B cell (primary cell): Measurements from ENCODE around the gene FRMPD4.

Experiments
- EZH2 ChIP-seq: IDR thresholded peaks from 2 replicates; pipeline ENCODE4 v1.6.1; 2012; ENCODE audit warnings: borderline replicate concordance, low read depth, mild to moderate bottlenecking, moderate library complexity, low read length; ENCODE audit not compliant: insufficient read depth, poor library complexity, severe bottlenecking
- TF ChIP-seq, protein P1 (sequence below): fragments of 200-600 bp; IDR thresholded peaks from one replicate; pipeline ENCODE4 v1.8.0; 2022; ENCODE audit warnings: antibody characterized with exemption, mild to moderate bottlenecking

GRCh38 chrX:12721042-12721441 is 582.8 kb downstream of the FRMPD4 start:
- TF ChIP-seq EZH2, result no peak
- TF ChIP-seq, protein P1, sequence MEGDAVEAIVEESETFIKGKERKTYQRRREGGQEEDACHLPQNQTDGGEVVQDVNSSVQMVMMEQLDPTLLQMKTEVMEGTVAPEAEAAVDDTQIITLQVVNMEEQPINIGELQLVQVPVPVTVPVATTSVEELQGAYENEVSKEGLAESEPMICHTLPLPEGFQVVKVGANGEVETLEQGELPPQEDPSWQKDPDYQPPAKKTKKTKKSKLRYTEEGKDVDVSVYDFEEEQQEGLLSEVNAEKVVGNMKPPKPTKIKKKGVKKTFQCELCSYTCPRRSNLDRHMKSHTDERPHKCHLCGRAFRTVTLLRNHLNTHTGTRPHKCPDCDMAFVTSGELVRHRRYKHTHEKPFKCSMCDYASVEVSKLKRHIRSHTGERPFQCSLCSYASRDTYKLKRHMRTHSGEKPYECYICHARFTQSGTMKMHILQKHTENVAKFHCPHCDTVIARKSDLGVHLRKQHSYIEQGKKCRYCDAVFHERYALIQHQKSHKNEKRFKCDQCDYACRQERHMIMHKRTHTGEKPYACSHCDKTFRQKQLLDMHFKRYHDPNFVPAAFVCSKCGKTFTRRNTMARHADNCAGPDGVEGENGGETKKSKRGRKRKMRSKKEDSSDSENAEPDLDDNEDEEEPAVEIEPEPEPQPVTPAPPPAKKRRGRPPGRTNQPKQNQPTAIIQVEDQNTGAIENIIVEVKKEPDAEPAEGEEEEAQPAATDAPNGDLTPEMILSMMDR, result no peak
